B cell (primary cell): ENCODE measurements around the gene PRKACA. TPM values are rescaled to one million over a fixed set of nuclear protein-coding genes. Genes with fewer than 3 reads are reported as not detected.
A peak's percentile ranks its signal among the peaks of the same experiment; 100 is the strongest.

Source experiments
- ATAC-seq: fragments of 200-7000 bp; cut with Tn5 transposase; one replicate; pipeline ENCODE4 v1.10.0; 2021; ENCODE audit warnings: low read depth, mild to moderate bottlenecking, moderate number of reproducible peaks, moderate library complexity
- CTCF ChIA-PET: fragments of 350-600 bp; sonication (Branson Sonifier 250); formaldehyde crosslinking; loops from one replicate; lab custom pipeline; 2021; ENCODE audit warnings: antibody characterized with exemption, inconsistent platforms; lab: Charles Lee
- POLR2A ChIA-PET: fragments of 350-600 bp; sonication (Branson Sonifier 250); formaldehyde crosslinking; loops from one replicate; lab custom pipeline; 2021; ENCODE audit warnings: antibody characterized with exemption; lab: Charles Lee
- DNase-seq: peaks from one replicate; pipeline ENCODE4 v3.0.0; 2013
- H2AFZ ChIP-seq: 2 replicates; pipeline ENCODE4 v1.6.1; 2012; ENCODE audit warnings: mild to moderate bottlenecking, low read depth, low read length; ENCODE audit not compliant: insufficient read depth, poor library complexity, severe bottlenecking
- H3K27ac ChIP-seq, 2 donors: 1 replicate in 1 of 2; 2 replicates in 1 of 2; pipeline ENCODE4 v1.5.1; 2012 to 2013; ENCODE audit warnings: low read length in 2 of 2, mild to moderate bottlenecking in 2 of 2, moderate library complexity in 1 of 2
- H3K27me3 ChIP-seq, 4 experiments: fragments of 200-600 bp in 1 of 4; sonication (generic) in 1 of 4; replicated peaks in 1 of 4; 1 replicate in 2 of 4; 2 replicates in 2 of 4; pipeline versions ENCODE4 v1.6.1 to v1.7.0; 2013 to 2016; ENCODE audit warnings: low read length in 3 of 4, mild to moderate bottlenecking in 2 of 4, mixed read lengths in 1 of 4, moderate library complexity in 1 of 4; ENCODE audit not compliant: insufficient read depth in 4 of 4, control insufficient read depth in 3 of 4; ENCODE audit errors: control extremely low read depth in 1 of 4
- H3K36me3 ChIP-seq, 2 experiments: replicated peaks in 1 of 2; 1 replicate in 1 of 2; 2 replicates in 1 of 2; pipeline versions ENCODE4 v1.6.1 to v1.7.1; 2013; ENCODE audit warnings: low read length in 1 of 2; ENCODE audit not compliant: insufficient read depth in 2 of 2, control insufficient read depth in 1 of 2; ENCODE audit errors: control extremely low read depth in 1 of 2, extremely low read depth in 1 of 2
- H3K4me1 ChIP-seq, 2 donors: fragments of 200-600 bp in 1 of 2; sonication (generic) in 1 of 2; 1 replicate in 1 of 2; 2 replicates in 1 of 2; pipeline versions ENCODE4 v1.5.1 to v1.6.1; 2013 to 2017; ENCODE audit warnings: low read length in 2 of 2; ENCODE audit not compliant: control insufficient read depth in 2 of 2, insufficient read depth in 2 of 2
- H3K4me2 ChIP-seq: replicated peaks from 2 replicates; pipeline ENCODE3; 2012; ENCODE audit warnings: mild to moderate bottlenecking, low read depth, low read length; ENCODE audit not compliant: poor library complexity, severe bottlenecking
- H3K4me3 ChIP-seq, 5 experiments: fragments of 200-600 bp in 1 of 5; sonication (generic) in 1 of 5; 1 replicate in 3 of 5; 2 replicates in 2 of 5; pipeline versions ENCODE4 v1.5.1 to v1.7.0; 2011 to 2016; ENCODE audit warnings: low read length in 4 of 5, mild to moderate bottlenecking in 4 of 5, low read depth in 2 of 5, control low read depth in 1 of 5, moderate library complexity in 1 of 5; ENCODE audit not compliant: insufficient read depth in 1 of 5; ENCODE audit errors: control extremely low read depth in 1 of 5, extremely low read depth in 1 of 5
- H3K79me2 ChIP-seq: fragments of 200-600 bp; sonication (generic); one replicate; pipeline ENCODE4 v1.6.0; 2016; ENCODE audit warnings: low read length; ENCODE audit not compliant: control insufficient read depth, insufficient read depth
- H3K9ac ChIP-seq: fragments of 200-600 bp; sonication (generic); 2 replicates; pipeline ENCODE4 v1.6.1; 2017; ENCODE audit warnings: mild to moderate bottlenecking, low read length, moderate library complexity
- H3K9me3 ChIP-seq, 3 donors: one replicate each; pipeline versions ENCODE4 v1.6.1 to v1.7.1; 2013; ENCODE audit warnings: low read length in 2 of 3; ENCODE audit not compliant: control insufficient read depth in 2 of 3, insufficient read depth in 1 of 3; ENCODE audit errors: control extremely low read depth in 1 of 3
- H4K20me1 ChIP-seq: 2 replicates; pipeline ENCODE4 v1.6.0; 2012; ENCODE audit warnings: mild to moderate bottlenecking, low read length; ENCODE audit not compliant: insufficient read depth, control insufficient read depth, poor library complexity, severe bottlenecking
- H3K27ac Mint-ChIP-seq: one replicate; pipeline ENCODE4 v1.8.0; 2021; ENCODE audit warnings: mixed read lengths
- H3K27me3 Mint-ChIP-seq: one replicate; pipeline ENCODE4 v1.8.0; 2021; ENCODE audit warnings: mixed read lengths
- H3K4me1 Mint-ChIP-seq: one replicate; pipeline ENCODE4 v1.8.0; 2021; ENCODE audit warnings: mixed read lengths
- H3K4me3 Mint-ChIP-seq: one replicate; pipeline ENCODE4 v1.8.0; 2021; ENCODE audit warnings: mixed read lengths
- H3K9me3 Mint-ChIP-seq: one replicate; pipeline ENCODE4 v1.8.0; 2022; ENCODE audit warnings: mixed read lengths; ENCODE audit not compliant: insufficient read depth
- CTCF ChIP-seq: fragments of 200-600 bp; IDR thresholded peaks from one replicate; pipeline ENCODE4 v1.8.0; 2022; ENCODE audit warnings: antibody characterized with exemption, mild to moderate bottlenecking
- EZH2 ChIP-seq: IDR thresholded peaks from 2 replicates; pipeline ENCODE4 v1.6.1; 2012; ENCODE audit warnings: borderline replicate concordance, low read depth, mild to moderate bottlenecking, moderate library complexity, low read length; ENCODE audit not compliant: insufficient read depth, poor library complexity, severe bottlenecking
- WGBS: methylation state at CpG from one replicate; pipeline ENCODE4 v1.1.5; 2013; ENCODE audit warnings: missing lambda C conversion rate; ENCODE audit not compliant: insufficient coverage; 5-methylcytosine and 5-hydroxymethylcytosine counted together
- intact Hi-C: fragments of 100-400 bp; cut with micrococcal nuclease; formaldehyde crosslinking; loops from one replicate; pipeline ENCODE4 v1.10.0; 2022
- polyA plus RNA-seq: library from polyadenylated mRNA; depleted of rRNA; stranded (reverse); fragments of >200 nt; gene quantifications from 2 replicates; pipeline ENCODE4 v1.2.3, GENCODE V29; 2012
- total RNA-seq, 2 donors: library from RNA; stranded (reverse); fragments of 120-200 nt in 1 of 2; gene quantifications; 1 replicate in 1 of 2; 2 replicates in 1 of 2; pipeline versions ENCODE4 v1.2.3 to v1.2.4, GENCODE V29; 2013 to 2022

PRKACA gene
- total and polyA plus RNA-seq, 2 donors (not counting 1 experiment from before 2014, with no cell fraction given): 36.8 to 43.0 TPM

DNA sequence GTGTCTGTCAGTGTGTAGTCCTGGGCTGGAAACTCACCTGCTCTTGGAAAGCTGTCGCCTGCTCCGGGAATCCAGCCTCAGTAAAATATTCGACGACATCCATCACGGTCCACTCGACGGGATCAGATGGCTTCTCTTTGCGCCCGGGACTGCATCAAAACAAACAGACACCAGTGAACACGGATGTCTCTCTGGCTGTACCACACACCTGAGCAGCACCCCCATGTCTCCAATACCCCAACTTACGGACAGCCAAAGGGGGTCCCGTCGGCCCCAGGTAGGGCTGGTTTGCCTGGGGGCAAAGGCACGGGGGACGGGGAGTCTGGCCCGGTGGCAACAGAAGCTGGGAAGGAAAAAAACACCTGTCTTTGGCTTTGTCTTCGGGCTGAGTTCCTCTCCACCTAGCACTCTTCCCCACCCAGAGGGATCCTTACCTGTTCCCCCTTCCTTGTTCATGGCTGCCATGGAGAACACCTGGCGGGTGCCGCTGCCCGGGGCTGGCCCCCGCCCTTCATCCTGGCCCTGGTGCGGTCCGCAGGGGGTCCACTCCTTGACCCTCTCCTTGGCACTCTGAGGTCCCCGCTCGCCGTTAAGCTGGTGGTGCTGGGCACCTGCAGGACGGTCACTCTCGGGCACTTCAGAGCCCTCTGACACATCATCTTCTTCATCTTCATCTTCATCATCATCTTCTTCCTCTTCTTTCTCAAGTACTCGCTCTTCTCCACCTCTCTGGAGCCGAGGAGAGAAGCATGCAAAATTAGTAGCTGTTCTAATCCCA is 28.7 kb downstream of the PRKACA start:
- TF ChIP-seq EZH2 (no peak), CTCF (no peak)
- no peak overlapping the region for H2AFZ ChIP-seq
- peak overlapping the region; percentile 92 for H3K27ac Mint-ChIP-seq
- 96% methylated on average over 27 of the region's 30 CpGs for WGBS
- peak overlapping the region; percentile 89 for H3K4me3 Mint-ChIP-seq
- no peaks in the 10 kb centered on the region for H3K27me3 Mint-ChIP-seq
- peak overlapping the region in 1 of 5 experiments; percentile 53 for H3K4me3 ChIP-seq
- intact Hi-C loops: no loop called here
- H3K9ac ChIP-seq: no peak overlapping the region
- H3K4me1 Mint-ChIP-seq: peaks cover 15% of the 10 kb centered on the region
- peaks cover 11 to 18% of the 10 kb centered on the region in 2 donors for H3K4me1 ChIP-seq
- H4K20me1 ChIP-seq: peaks cover 11% of the 10 kb centered on the region
- H3K79me2 ChIP-seq: no peaks in the 10 kb centered on the region
- no peaks in the 10 kb centered on the region for H3K36me3 ChIP-seq
- peaks cover 2 to 8% (median 7%) of the 10 kb centered on the region in 3 donors for H3K9me3 ChIP-seq
- CTCF ChIA-PET: interaction anchor here (1.4 to 1.8 kb wide), 3 partner anchors 15 to 48 kb away, joined by 3 to 7 read pairs (median 6); partner anchors contain the start of gene ASF1B
- POLR2A ChIA-PET: interaction anchor here (0.6 kb wide), 1 partner anchor 268 kb away, joined by 8 read pairs; no protein-coding TSS in a partner anchor
- H3K27ac ChIP-seq: no peak overlapping the region
- H3K27me3 ChIP-seq: no peaks in the 10 kb centered on the region
- ATAC-seq (no peak), DNase-seq (no peak)
- H3K9me3 Mint-ChIP-seq: peaks cover 6% of the 10 kb centered on the region
- H3K4me2 ChIP-seq: peak overlapping the region; percentile 85

DNA sequence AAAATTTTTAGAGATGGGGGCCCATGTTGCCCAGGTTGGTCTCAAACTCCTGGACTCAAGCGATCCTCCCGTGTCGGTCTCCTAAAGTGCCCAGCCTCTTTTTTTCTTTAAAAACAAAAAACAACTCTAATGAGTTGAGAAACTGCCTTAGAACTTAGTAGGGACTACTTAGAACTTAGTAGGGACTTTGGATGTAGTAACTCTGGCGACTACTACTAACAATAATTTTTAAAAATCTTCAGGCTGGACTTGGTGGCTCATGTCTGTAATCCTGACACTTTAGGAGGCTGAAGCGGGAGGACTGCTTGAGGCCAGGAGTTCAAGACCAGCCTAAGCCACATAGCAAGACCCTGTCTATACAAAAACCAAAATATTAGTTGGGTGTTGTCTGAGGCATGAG is 31.5 kb downstream of the PRKACA start:
- Histone ChIP-seq H3K27ac (no peak overlapping the region), H3K4me3 (no peak overlapping the region), H3K4me2 (no peak overlapping the region), H3K27me3 (no peaks in the 10 kb centered on the region), H2AFZ (no peak overlapping the region), H3K9me3 (no peaks in the 10 kb centered on the region), H3K9ac (no peak overlapping the region), H3K4me1 (peaks cover 13 to 16% of the 10 kb centered on the region in 2 donors), H4K20me1 (peaks cover 11% of the 10 kb centered on the region), H3K79me2 (peaks cover 4% of the 10 kb centered on the region), H3K36me3 (no peaks in the 10 kb centered on the region)
- Mint-ChIP-seq H3K4me1 (peaks cover 13% of the 10 kb centered on the region), H3K27me3 (no peaks in the 10 kb centered on the region), H3K4me3 (no peak overlapping the region), H3K9me3 (no peaks in the 10 kb centered on the region), H3K27ac (no peak overlapping the region)
- intact Hi-C loops: no loop called here
- no peak for TF ChIP-seq CTCF
- no peak for TF ChIP-seq EZH2
- POLR2A ChIA-PET: no interaction called here
- ATAC-seq: no peak
- 100% methylated on average over 1 of the region's 5 CpGs for WGBS
- CTCF ChIA-PET: no interaction called here
- no peak for DNase-seq
